Brain microvascular endothelial cell (primary cell): ENCODE data around the gene KIAA1217.

Experiments used
- DNase-seq: peaks from one replicate; pipeline ENCODE4 v3.0.0-alpha.2; 2020
- H3K27ac ChIP-seq: fragments of 250-450 bp; sonication (Bioruptor Pico); 2 replicates; pipeline ENCODE4 v1.5.1; 2020; ENCODE audit warnings: mild to moderate bottlenecking, moderate library complexity
- H3K27me3 ChIP-seq: fragments of 250-450 bp; sonication (Bioruptor Pico); replicated peaks from 2 replicates; pipeline ENCODE4 v1.5.1; 2020; ENCODE audit warnings: mild to moderate bottlenecking
- H3K36me3 ChIP-seq: fragments of 250-450 bp; sonication (Bioruptor Pico); replicated peaks from 2 replicates; pipeline ENCODE4 v1.5.1; 2020; ENCODE audit warnings: mild to moderate bottlenecking
- H3K4me3 ChIP-seq: 2 replicates; pipeline ENCODE4 v1.5.1; 2011; ENCODE audit warnings: low read depth, mild to moderate bottlenecking, control low read depth, low read length, moderate library complexity
- CTCF ChIP-seq: IDR thresholded peaks from 2 replicates; pipeline ENCODE4 v1.5.1; 2011; ENCODE audit warnings: low read depth, mild to moderate bottlenecking, moderate library complexity, low read length, control low read depth, inconsistent platforms; ENCODE audit errors: missing control alignments
- in situ Hi-C: cut with HindIII; loops from 2 replicates; pipeline ENCODE4 v1.10.0; 2017; ENCODE audit warnings: low sequenced_read_pairs, low pct_ligation_motif_present

The KIAA1217 gene

GRCh38 chr10:24208661-24209431 lies at the start of gene KIAA1217:
Gene KIAA1217 (plus strand): TSS chr10:24209138. CDS start chr10:24209194, 56 bp downstream.
- H3K4me3 ChIP-seq: peak within 1 kb of the TSS; percentile 57
- peak; percentile 19 for DNase-seq
- in situ Hi-C loops: no loop called here
- no peaks in the 10 kb centered on the region for H3K36me3 ChIP-seq
- TF ChIP-seq CTCF: no peak
- H3K27ac ChIP-seq: peak within 1 kb of the TSS; percentile 52
- H3K27me3 ChIP-seq: no peaks in the 10 kb centered on the region

- in situ Hi-C loops: no loop called here
Observed at GRCh38 chr10:24162206-24162985, 46.5 kb upstream of the KIAA1217 start.

GRCh38 chr10:24163485-24163884 lies 45.5 kb upstream of the KIAA1217 start:
- in situ Hi-C loops: no loop called here
- Histone ChIP-seq H3K36me3 (no peaks in the 10 kb centered on the region), H3K4me3 (no peak overlapping the region), H3K27ac (no peak overlapping the region), H3K27me3 (no peaks in the 10 kb centered on the region)
- TF ChIP-seq CTCF: no peak
- DNase-seq: no peak

More at GRCh38 chr10:24162206-24162985, 46.5 kb upstream of the KIAA1217 start:
- no peaks in the 10 kb centered on the region for H3K36me3 ChIP-seq
- H3K27me3 ChIP-seq: no peaks in the 10 kb centered on the region
- no peak overlapping the region for H3K4me3 ChIP-seq
- no peak overlapping the region for H3K27ac ChIP-seq
- no peak for DNase-seq
- TF ChIP-seq CTCF: no peak

GRCh38 chr10:24168258-24169170 lies 40.4 kb upstream of the KIAA1217 start:
- in situ Hi-C loops: no loop called here
- TF ChIP-seq CTCF: no peak
- H3K27me3 ChIP-seq: no peaks in the 10 kb centered on the region
- no peak for DNase-seq
- no peak overlapping the region for H3K4me3 ChIP-seq
- H3K27ac ChIP-seq: no peak overlapping the region
- no peaks in the 10 kb centered on the region for H3K36me3 ChIP-seq

GRCh38 chr10:24170199-24170598 lies 38.7 kb upstream of the KIAA1217 start:
- no peak for TF ChIP-seq CTCF
- Histone ChIP-seq H3K27ac (no peak overlapping the region), H3K36me3 (no peaks in the 10 kb centered on the region), H3K27me3 (no peaks in the 10 kb centered on the region), H3K4me3 (no peak overlapping the region)
- DNase-seq: no peak
- in situ Hi-C loops: no loop called here
